AG04450 (cell line): Measurements from ENCODE around the gene UPK2. TPM values are rescaled to one million over a fixed set of nuclear protein-coding genes. Genes with fewer than 3 reads are reported as not detected.

ENCODE experiments used
- CTCF ChIA-PET: fragments of 300-600, 350-600 bp; formaldehyde crosslinking; extraction: SDS; loops from one replicate; lab custom pipeline; 2022; ENCODE audit warnings: antibody characterized with exemption, inconsistent platforms; lab: Charles Lee
- POLR2A ChIA-PET: fragments of 350-600 bp; formaldehyde crosslinking; extraction: SDS; loops from one replicate; lab custom pipeline; 2021; ENCODE audit warnings: antibody characterized with exemption, inconsistent platforms; lab: Yijun Ruan, JAX
- DNase-seq: peaks from one replicate; pipeline ENCODE4 v3.0.0-alpha.2; 2011; ENCODE audit warnings: low read depth, low spot score
- H3K27ac ChIP-seq: one replicate; pipeline ENCODE4 v1.5.1; 2012; ENCODE audit warnings: low read depth, low read length, control low read depth
- H3K27me3 ChIP-seq: one replicate; pipeline ENCODE4 v1.6.0; 2012; ENCODE audit warnings: low read length; ENCODE audit not compliant: control insufficient read depth, insufficient read depth
- H3K4me3 ChIP-seq: 2 replicates; pipeline ENCODE4 v1.5.1; 2011; ENCODE audit warnings: mild to moderate bottlenecking, low read depth, low read length, control low read depth
- H3K9me3 ChIP-seq: 2 replicates; pipeline ENCODE4 v1.5.1; 2012; ENCODE audit warnings: low read length; ENCODE audit not compliant: control insufficient read depth, insufficient read depth
- CTCF ChIP-seq: IDR thresholded peaks from 2 replicates; pipeline ENCODE4 v1.5.1; 2011; ENCODE audit warnings: low read depth, low read length, control low read depth, inconsistent platforms
- polyA plus RNA-seq: library from polyadenylated mRNA; depleted of rRNA; stranded (reverse); fragments of >200 nt; gene quantifications from 2 replicates; pipeline ENCODE4 v1.2.3, GENCODE V29; 2011

Gene UPK2
- polyA plus RNA-seq, 1 experiment = not detected

- Histone ChIP-seq H3K4me3 (peak overlapping the region; percentile 85), H3K27ac (no peak overlapping the region), H3K27me3 (no peaks in the 10 kb centered on the region), H3K9me3 (peaks cover 3% of the 10 kb centered on the region; the same call in 1 of the 2 replicates)
- ChIA-PET CTCF (interaction anchor here (1.0 to 1.6 kb wide), 2 partner anchors 307 to 331 kb away, joined by 3 to 4 read pairs; no protein-coding TSS in a partner anchor), POLR2A (interaction anchor here (0.6 to 1.2 kb wide), 4 partner anchors 8 to 390 kb away, joined by 3 to 10 read pairs (median 4); partner anchors contain the start of genes PHLDB1, RPS25 and TRAPPC4)
- no peak for DNase-seq
- TF ChIP-seq CTCF = peak; percentile 48
Observed at GRCh38 chr11:118996926-118997626, 41.0 kb downstream of the UPK2 start.

- no peaks in the 10 kb centered on the region for H3K27me3 ChIP-seq
- H3K9me3 ChIP-seq = no peaks in the 10 kb centered on the region; the same call in 1 of the 2 replicates
- peak; percentile 48 for DNase-seq
- POLR2A ChIA-PET = interaction anchor here (0.6 to 1.2 kb wide), 4 partner anchors 9 to 391 kb away, joined by 3 to 10 read pairs (median 4); partner anchors contain the start of genes PHLDB1, RPS25 and TRAPPC4
- peak within 1 kb of the TSS; percentile 85 for H3K4me3 ChIP-seq
- peak within 1 kb of the TSS; percentile 73 for H3K27ac ChIP-seq
- CTCF ChIA-PET = interaction anchor here (1.0 kb wide), 1 partner anchor 331 kb away, joined by 3 read pairs; no protein-coding TSS in a partner anchor
- 0 out of 2 replicates have a peak, but pooled peaks have one; percentile 4 for TF ChIP-seq CTCF
Observed at GRCh38 chr11:118997627-118998387, 41.7 kb downstream of the UPK2 start, which contains the start of gene CENATAC. Gene CENATAC, plus strand, starts transcription at chr11:118998138. Its CDS starts 60 bp downstream, at chr11:118998198.

- Histone ChIP-seq H3K4me3 (peak overlapping the region; percentile 85), H3K27ac (peak overlapping the region; percentile 73), H3K27me3 (no peaks in the 10 kb centered on the region), H3K9me3 (no peaks in the 10 kb centered on the region; the same call in 1 of the 2 replicates)
- no peak for DNase-seq
- ChIA-PET POLR2A (interaction anchor here (1.2 kb wide), 1 partner anchor 9 kb away, joined by 10 read pairs; no protein-coding TSS in a partner anchor), CTCF (no interaction called here)
- no peak for TF ChIP-seq CTCF
Observed at GRCh38 chr11:118998388-118998717, 42.3 kb downstream of the UPK2 start.

- Histone ChIP-seq H3K27me3 (no peaks in the 10 kb centered on the region), H3K4me3 (peak overlapping the region; percentile 85), H3K9me3 (no peaks in the 10 kb centered on the region; the same call in 1 of the 2 replicates), H3K27ac (peak overlapping the region; percentile 73)
- TF ChIP-seq CTCF = no peak
- ChIA-PET POLR2A (interaction anchor here (0.7 kb wide), 1 partner anchor 20 kb away, joined by 4 read pairs; the partner anchor contains the start of gene TRAPPC4), CTCF (no interaction called here)
- DNase-seq = peak; percentile 27
Observed at GRCh38 chr11:118998822-118999221, 42.7 kb downstream of the UPK2 start.
